Activated CD4-positive, alpha-beta T cell treated with anti-CD3 and anti-CD28 coated beads for 48 hours (primary cell): ENCODE results near the gene DCTPP1.
A peak's percentile ranks its signal among the peaks of the same experiment; 100 is the strongest.

Source experiments
- DNase-seq: peaks from one replicate; pipeline ENCODE4 v3.0.0-alpha.2; 2020

The DCTPP1 gene

GRCh38 chr16:30446203-30446595 is 16.4 kb upstream of the DCTPP1 start:
- no peak for DNase-seq

GRCh38 chr16:30445408-30446202 is 15.8 kb upstream of the DCTPP1 start, which contains the start of gene SEPHS2:
SEPHS2 (minus strand) TSS chr16:30445874; CDS start chr16:30445727, 147 bp downstream.
- peak; percentile 98 for DNase-seq

- DNase-seq = no peak
Observed at GRCh38 chr16:30445149-30445407, 15.2 kb upstream of the DCTPP1 start.

DNA sequence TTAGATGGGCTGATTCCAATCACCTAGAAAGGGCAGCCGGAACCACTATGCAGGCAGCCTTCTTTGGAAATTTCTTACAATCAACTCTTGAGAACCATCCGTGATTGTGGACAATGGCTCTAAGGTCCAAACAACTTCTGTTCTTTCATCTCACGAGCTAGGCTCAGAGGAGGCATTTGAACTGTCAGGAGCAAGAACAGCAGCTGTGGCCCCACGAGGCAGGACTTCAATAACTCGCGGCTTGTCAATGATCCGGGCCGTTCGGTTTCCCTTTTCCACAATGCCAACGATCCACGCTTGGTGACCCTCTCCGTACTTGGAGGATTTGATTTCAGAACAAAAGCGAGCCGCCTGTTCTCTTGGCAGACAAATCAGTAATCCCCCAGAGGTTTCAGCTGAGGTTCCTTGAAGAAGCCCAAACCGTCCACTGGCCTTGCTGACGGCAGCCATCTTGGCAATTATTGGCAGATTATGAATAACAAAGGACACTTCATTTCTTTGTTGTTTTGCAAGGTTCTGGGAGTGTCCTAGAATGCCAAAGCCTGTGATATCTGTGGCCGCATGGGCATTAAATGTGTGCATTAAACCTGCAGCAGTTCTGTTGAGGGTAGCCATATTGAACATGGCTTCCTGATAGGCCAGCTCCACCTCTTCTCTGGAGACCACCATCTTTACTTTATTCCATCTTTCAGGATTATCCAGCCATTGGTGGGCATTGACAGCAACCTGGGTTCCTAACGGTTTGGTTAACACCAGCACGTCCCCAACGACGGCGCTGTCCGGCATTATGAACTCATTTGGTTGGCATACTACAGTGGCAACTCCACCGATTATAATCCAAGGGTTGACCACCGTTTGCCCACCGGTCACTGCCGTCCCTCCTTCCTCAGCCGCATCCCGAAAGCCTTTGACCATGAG is 14.7 kb upstream of the DCTPP1 start:
- DNase-seq = no peak

GRCh38 chr16:30443631-30444030 is 13.8 kb upstream of the DCTPP1 start:
- DNase-seq = no peak

GRCh38 chr16:30439720-30440348 is 10.0 kb upstream of the DCTPP1 start:
- no peak for DNase-seq

DNA sequence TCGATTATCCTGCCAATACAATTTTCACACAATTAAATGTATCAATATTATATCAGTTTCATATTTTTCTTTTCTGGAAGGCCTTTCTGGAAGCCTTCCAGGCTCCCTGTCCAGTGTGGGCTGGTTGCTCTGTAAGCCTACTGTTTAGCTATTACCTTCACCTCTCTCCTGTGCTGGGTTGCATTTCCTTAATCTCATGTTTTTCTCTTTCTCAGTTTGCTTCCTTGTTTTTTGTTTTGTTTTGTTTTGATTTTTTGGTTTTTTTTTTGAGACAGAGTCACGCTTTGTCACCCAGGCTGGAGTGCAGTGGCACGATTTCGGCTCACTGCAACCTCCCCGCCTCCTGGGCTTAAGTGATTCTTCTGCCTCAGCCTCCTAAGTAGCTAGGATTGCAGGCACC is 9.0 kb upstream of the DCTPP1 start:
- DNase-seq = no peak

DNA sequence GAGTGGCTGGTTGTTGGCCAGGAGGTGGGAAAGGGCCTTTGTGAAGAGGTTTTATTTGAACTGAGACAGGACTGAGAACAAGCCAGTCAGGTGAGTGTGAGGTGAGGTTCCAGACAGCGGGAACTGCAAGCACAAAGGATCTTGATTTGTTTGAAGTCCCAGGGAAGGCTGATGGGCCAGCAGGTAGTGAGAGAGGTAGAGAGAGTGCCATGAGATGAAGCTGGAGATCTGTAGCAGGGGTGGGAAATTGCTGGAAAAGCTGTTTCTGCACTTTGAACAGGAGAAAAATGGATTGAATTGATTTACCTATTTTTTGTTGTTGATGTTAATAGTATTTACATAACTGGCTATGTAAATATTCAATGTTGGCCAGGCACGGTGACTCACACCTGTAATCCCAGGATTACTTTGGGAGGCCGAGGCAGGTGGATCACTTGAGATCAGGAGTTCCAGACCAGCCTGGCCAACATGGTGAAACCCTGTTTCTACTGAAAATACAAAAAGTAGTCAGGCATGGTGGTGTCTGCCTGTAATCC is 7.7 kb upstream of the DCTPP1 start:
- DNase-seq = no peak

DNA sequence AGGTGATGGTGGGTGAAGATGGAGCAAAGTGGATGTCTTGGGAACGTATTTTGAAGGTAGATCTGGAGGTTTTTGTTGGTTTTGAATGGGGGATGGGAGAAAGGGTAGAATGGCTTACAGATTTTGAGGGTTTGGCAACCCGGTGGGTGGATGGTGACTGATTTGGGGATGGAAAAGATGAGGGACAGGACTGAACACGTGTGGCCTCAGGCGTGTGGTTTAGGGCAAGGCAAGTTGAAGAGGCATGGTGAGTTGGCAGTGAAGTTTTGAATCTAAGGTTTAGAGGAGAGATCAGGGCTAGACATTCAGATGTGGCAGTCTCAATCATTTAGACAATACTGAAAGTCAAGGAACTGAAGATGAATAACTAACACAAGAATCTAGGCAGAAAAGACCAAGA is 5.0 kb upstream of the DCTPP1 start:
- peak; percentile 89 for DNase-seq

DNA sequence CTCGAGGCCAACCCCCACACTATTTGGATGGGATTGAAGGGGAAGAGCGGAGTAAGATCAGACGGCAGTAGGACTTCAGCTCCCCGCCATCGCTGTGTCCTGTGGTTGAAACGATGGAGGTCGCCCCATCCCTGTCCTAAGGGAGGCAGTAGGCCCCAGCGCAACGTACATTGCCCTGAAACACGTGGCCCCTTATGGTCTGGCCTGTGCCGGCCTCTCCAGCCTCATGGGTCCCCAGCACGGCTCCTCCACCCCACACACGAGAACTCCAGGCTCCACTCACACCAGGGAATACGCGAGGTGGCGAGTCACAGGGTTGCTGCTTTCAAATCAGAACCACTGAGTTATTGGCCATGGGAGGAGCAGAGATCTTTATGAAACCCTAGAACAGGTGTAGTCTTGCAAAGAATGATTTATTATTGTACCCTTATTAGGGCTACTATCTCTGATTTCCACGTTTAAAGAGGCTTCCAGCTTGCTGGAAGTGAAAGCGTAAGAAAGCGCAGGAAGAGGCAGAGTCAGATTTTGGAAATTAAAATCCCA is 669 bp upstream of the DCTPP1 start:
- DNase-seq = peak; percentile 49

GRCh38 chr16:30429418-30429677 is 482 bp downstream of the DCTPP1 start:
- no peak for DNase-seq

- no peak for DNase-seq
Observed at GRCh38 chr16:30428055-30428454, 1.8 kb downstream of the DCTPP1 start.

GRCh38 chr16:30421010-30421409 is 8.8 kb downstream of the DCTPP1 start:
- no peak for DNase-seq

DNA sequence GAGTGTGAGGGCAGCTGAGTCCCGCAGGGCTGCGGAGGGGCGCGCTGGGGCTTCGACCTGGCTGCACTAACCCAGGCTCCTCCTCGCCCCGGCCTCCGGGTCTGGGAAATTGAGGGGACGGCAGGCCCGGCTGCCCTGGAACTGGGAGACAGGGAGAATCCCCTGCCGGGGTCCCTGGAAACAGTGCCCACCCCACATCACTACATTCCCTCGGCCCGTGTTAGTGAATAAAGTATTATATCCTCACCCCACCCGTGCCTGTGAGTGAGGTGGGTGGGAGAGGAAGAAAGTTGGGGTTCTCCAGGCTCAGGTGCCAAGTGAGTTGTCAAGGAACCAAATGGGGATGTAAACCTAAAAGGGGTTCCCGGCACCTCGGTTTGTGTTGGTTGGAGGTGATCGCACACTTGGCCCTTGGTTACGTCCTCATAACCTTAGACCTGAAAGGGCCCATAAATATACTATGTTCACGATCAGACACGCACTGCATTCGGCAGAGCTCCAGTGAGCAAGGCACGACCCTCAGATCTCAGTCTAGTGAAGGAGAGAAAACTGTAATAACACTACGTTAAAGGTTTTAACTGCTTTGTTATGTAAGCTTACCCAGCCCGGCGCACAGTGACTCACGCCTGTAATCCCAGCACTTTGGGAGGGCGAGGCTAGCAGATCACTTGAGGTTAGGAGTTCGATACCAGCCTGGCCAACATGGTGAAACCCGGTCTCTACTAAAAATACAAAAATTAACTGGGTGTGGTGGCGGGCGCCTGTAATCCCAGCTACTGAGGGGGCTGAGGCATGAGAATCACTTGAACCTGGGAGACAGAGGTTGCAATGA is 11.3 kb downstream of the DCTPP1 start:
- peak; percentile 27 for DNase-seq

GRCh38 chr16:30417529-30418349 is 12.1 kb downstream of the DCTPP1 start:
- peak; percentile 92 for DNase-seq

- no peak for DNase-seq
Observed at GRCh38 chr16:30416624-30417528, 13.0 kb downstream of the DCTPP1 start.

DNA sequence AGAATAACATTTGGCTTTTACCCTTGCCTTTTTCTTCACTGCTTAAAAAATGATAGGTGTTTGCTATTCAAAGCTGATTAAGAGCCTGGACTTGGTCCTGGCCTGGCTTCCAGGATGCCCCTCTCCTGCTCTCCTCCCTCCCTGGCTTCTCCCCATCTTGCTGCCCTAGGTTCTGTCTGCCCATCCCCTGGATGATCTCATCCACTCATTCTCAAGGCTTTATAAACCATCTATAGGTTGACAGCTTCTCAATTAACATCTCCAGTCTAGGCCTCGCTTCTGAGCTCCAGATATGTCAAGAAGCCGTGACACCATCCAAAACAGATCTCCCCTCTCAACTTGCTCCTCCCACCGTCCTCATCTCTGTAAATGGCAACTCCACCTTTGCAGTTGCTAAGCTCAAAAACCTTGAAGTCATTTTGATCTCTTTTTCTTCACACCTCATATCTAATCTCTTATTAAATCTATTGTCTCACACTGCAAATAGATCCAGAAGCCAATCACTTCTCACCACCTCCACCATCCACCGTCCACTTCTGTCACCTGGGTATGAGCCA is 13.7 kb downstream of the DCTPP1 start:
- DNase-seq = no peak

GRCh38 chr16:30414159-30414558 is 15.7 kb downstream of the DCTPP1 start:
- DNase-seq = no peak

GRCh38 chr16:30413112-30413806 is 16.6 kb downstream of the DCTPP1 start:
- no peak for DNase-seq
